Caco-2 (cell line): ENCODE data around the gene MED19. TPM values are rescaled to one million over a fixed set of nuclear protein-coding genes. Genes with fewer than 3 reads are reported as not detected.

ENCODE experiments used
- BruUV-seq: library from RNA; stranded (reverse); fragments of 400-500 nt; replicated peaks from 2 replicates; lab custom pipeline; 2021; lab: Mats Ljungman, UMichigan
- CTCF ChIA-PET: fragments of 300-600 bp; sonication (Branson Sonifier 250); formaldehyde crosslinking; loops from one replicate; lab custom pipeline; 2022; ENCODE audit warnings: antibody characterized with exemption; lab: Charles Lee
- POLR2A ChIA-PET: fragments of 300-600 bp; sonication (Branson Sonifier 250); formaldehyde crosslinking; loops from one replicate; lab custom pipeline; 2022; ENCODE audit warnings: antibody characterized with exemption; lab: Charles Lee
- DNase-seq, 2 experiments: peaks; one replicate each; pipeline versions ENCODE4 v3.0.0 to v3.0.0-alpha.2; 2020 to 2022
- H3K27me3 ChIP-seq: replicated peaks from 2 replicates; pipeline ENCODE4 v1.6.0; 2011; ENCODE audit warnings: low read length; ENCODE audit not compliant: control insufficient read depth, insufficient read depth
- H3K36me3 ChIP-seq: 2 replicates; pipeline ENCODE4 v1.5.1; 2011; ENCODE audit warnings: low read length; ENCODE audit not compliant: control insufficient read depth, insufficient read depth
- H3K4me1 ChIP-seq: fragments of 250-450 bp; sonication (Bioruptor Pico); 2 replicates; pipeline ENCODE4 v1.5.1; 2020; ENCODE audit warnings: mild to moderate bottlenecking
- H3K4me3 ChIP-seq: 2 replicates; pipeline ENCODE4 v1.5.1; 2011; ENCODE audit warnings: low read depth, mild to moderate bottlenecking, control low read depth, low read length
- H3K9me3 ChIP-seq: fragments of 250-450 bp; sonication (Bioruptor Pico); 2 replicates; pipeline ENCODE4 v1.5.1; 2020; ENCODE audit warnings: mild to moderate bottlenecking, moderate library complexity
- H3K27ac Mint-ChIP-seq: one replicate; pipeline ENCODE4 v1.8.0; 2022; ENCODE audit warnings: mixed read lengths; ENCODE audit not compliant: unreplicated experiment
- H3K27me3 Mint-ChIP-seq: one replicate; pipeline ENCODE4 v1.8.0; 2022; ENCODE audit warnings: mixed read lengths; ENCODE audit not compliant: insufficient read depth, unreplicated experiment
- H3K36me3 Mint-ChIP-seq: one replicate; pipeline ENCODE4 v1.8.0; 2022; ENCODE audit warnings: mild to moderate bottlenecking, mixed read lengths; ENCODE audit not compliant: insufficient read depth, unreplicated experiment
- H3K4me1 Mint-ChIP-seq: one replicate; pipeline ENCODE4 v1.8.0; 2022; ENCODE audit warnings: low read depth, mixed read lengths; ENCODE audit not compliant: unreplicated experiment
- H3K4me3 Mint-ChIP-seq: one replicate; pipeline ENCODE4 v1.8.0; 2022; ENCODE audit warnings: mild to moderate bottlenecking, moderate library complexity, mixed read lengths; ENCODE audit not compliant: unreplicated experiment
- H3K9me3 Mint-ChIP-seq: one replicate; pipeline ENCODE4 v1.8.0; 2022; ENCODE audit warnings: mixed read lengths; ENCODE audit not compliant: unreplicated experiment
- CTCF ChIP-seq, 2 experiments: fragments of 200-600 bp in 1 of 2; IDR thresholded peaks; 1 replicate in 1 of 2; 2 replicates in 1 of 2; pipeline versions ENCODE4 v1.5.1 to v1.8.0; 2011 to 2022; ENCODE audit warnings: antibody characterized with exemption in 1 of 2, control low read depth in 1 of 2, inconsistent platforms in 1 of 2, low read depth in 1 of 2, low read length in 1 of 2, mild to moderate bottlenecking in 1 of 2, moderate library complexity in 1 of 2; ENCODE audit not compliant: insufficient read depth in 1 of 2, severe bottlenecking in 1 of 2, unreplicated experiment in 1 of 2
- intact Hi-C: fragments of 100-400 bp; cut with micrococcal nuclease; formaldehyde crosslinking; loops from one replicate; pipeline ENCODE4 v1.10.0; 2022; ENCODE audit not compliant: unreplicated experiment
- total RNA-seq: library from RNA; stranded (reverse); gene quantifications from 2 replicates; pipeline ENCODE4 v1.2.3, GENCODE V29; 2022

The MED19 gene
- total RNA-seq, 1 experiment from 2014 or later, result 29.7 TPM

GRCh38 chr11:57742087-57742452 is 30.1 kb upstream of the MED19 start:
- H3K27me3 Mint-ChIP-seq, result no peaks in the 10 kb centered on the region
- H3K27ac Mint-ChIP-seq, result peak overlapping the region; percentile 98
- H3K9me3 ChIP-seq, result no peaks in the 10 kb centered on the region
- POLR2A ChIA-PET, result interaction anchor here (0.8 to 1.7 kb wide), 8 partner anchors 9 to 88 kb away, joined by 3 to 15 read pairs (median 9); partner anchors contain the start of genes BTBD18, CTNND1, MED19 and TMX2
- intact Hi-C loops, result no loop called here
- BruUV-seq, result TSS peak; percentile 63
- CTCF ChIA-PET, result interaction anchor here (1.3 to 1.9 kb wide), 3 partner anchors 9 to 80 kb away, joined by 3 to 14 read pairs (median 6); partner anchors contain the start of gene BTBD18
- TF ChIP-seq CTCF (IDR thresholded peaks at IDR 0.05; ENCODE audit: insufficient read depth in 1 of 2, low read depth in 1 of 2, low read length in 1 of 2, severe bottlenecking in 1 of 2, unreplicated experiment in 1 of 2), result no peak
- peak overlapping the region; percentile 94 for H3K4me3 Mint-ChIP-seq
- peaks cover 5% of the 10 kb centered on the region for H3K4me1 ChIP-seq
- H3K36me3 ChIP-seq, result peaks cover 8% of the 10 kb centered on the region; the same call in 1 of the 2 replicates
- H3K36me3 Mint-ChIP-seq, result peaks cover 88% of the 10 kb centered on the region
- no peaks in the 10 kb centered on the region for H3K27me3 ChIP-seq
- peak overlapping the region; percentile 83 for H3K4me3 ChIP-seq
- H3K9me3 Mint-ChIP-seq, result no peaks in the 10 kb centered on the region
- no peak for DNase-seq
- no peaks in the 10 kb centered on the region for H3K4me1 Mint-ChIP-seq

GRCh38 chr11:57741132-57742086 is 29.4 kb upstream of the MED19 start, which contains the start of gene SELENOH:
Gene SELENOH (plus strand): TSS chr11:57741491. CDS start chr11:57741596, 105 bp downstream.
- no TSS peak for BruUV-seq
- intact Hi-C loops, result loop anchor here (1.0 kb wide), 4 partner anchors 20 to 74 kb away; partner anchors contain the start of genes CTNND1, MED19 and TMX2

More at GRCh38 chr11:57741132-57742086, 29.4 kb upstream of the MED19 start, which contains the start of gene SELENOH:
- Histone ChIP-seq H3K36me3 (peaks cover 8% of the 10 kb centered on the region; the same call in 1 of the 2 replicates), H3K27me3 (no peaks in the 10 kb centered on the region), H3K4me1 (peaks cover 5% of the 10 kb centered on the region), H3K4me3 (peak within 1 kb of the TSS; percentile 83), H3K9me3 (no peaks in the 10 kb centered on the region)
- ChIA-PET CTCF (interaction anchor here (0.7 to 1.9 kb wide), 4 partner anchors 10 to 79 kb away, joined by 3 to 14 read pairs (median 4); partner anchors contain the start of gene BTBD18), POLR2A (interaction anchor here (0.6 to 1.7 kb wide), 11 partner anchors 10 to 89 kb away, joined by 3 to 15 read pairs (median 6); partner anchors contain the start of genes BTBD18, CTNND1, MED19 and TMX2)
- Mint-ChIP-seq H3K4me1 (peaks cover 1% of the 10 kb centered on the region), H3K36me3 (peaks cover 88% of the 10 kb centered on the region), H3K27ac (peak within 1 kb of the TSS; percentile 98), H3K9me3 (no peaks in the 10 kb centered on the region), H3K27me3 (no peaks in the 10 kb centered on the region), H3K4me3 (peak within 1 kb of the TSS; percentile 94)
- peak; percentile 98 to 99 for DNase-seq
- TF ChIP-seq CTCF (IDR thresholded peaks at IDR 0.05; ENCODE audit: insufficient read depth in 1 of 2, low read depth in 1 of 2, low read length in 1 of 2, severe bottlenecking in 1 of 2, unreplicated experiment in 1 of 2), result no peak
